ENCODE results near the gene FRS3.
"Not testable (repeated sequence)": the region's sequence is repeated elsewhere in the genome, so short reads cannot be mapped to it uniquely, and the experiment has no call there.

The FRS3 gene

GRCh38 chr6:41779788-41780550 is at the start of gene FRS3:
Gene FRS3 (minus strand): TSS chr6:41779900. CDS start chr6:41776987, 2,913 bp downstream.
- DNase-seq: peak; percentile 77

GRCh38 chr6:41826343-41827022 is 46.8 kb upstream of the FRS3 start:
- DNase-seq: no peak

- DNase-seq: no peak
Observed at GRCh38 chr6:41824571-41825569, 45.2 kb upstream of the FRS3 start.

- no peak for DNase-seq
Observed at GRCh38 chr6:41823178-41823577, 43.5 kb upstream of the FRS3 start.

GRCh38 chr6:41822021-41822420 is 42.3 kb upstream of the FRS3 start:
- no peak for DNase-seq

GRCh38 chr6:41821266-41821665 is 41.6 kb upstream of the FRS3 start:
- DNase-seq: no peak

- no peak for DNase-seq
Observed at GRCh38 chr6:41818271-41819054, 38.8 kb upstream of the FRS3 start.

GRCh38 chr6:41815587-41815986 is 35.9 kb upstream of the FRS3 start:
- no peak for DNase-seq

- DNase-seq: no peak
Observed at GRCh38 chr6:41814629-41815028, 34.9 kb upstream of the FRS3 start.

GRCh38 chr6:41813956-41814355 is 34.3 kb upstream of the FRS3 start:
- DNase-seq: no peak

- DNase-seq: no peak
Observed at GRCh38 chr6:41813469-41813868, 33.8 kb upstream of the FRS3 start.

- not testable (repeated sequence) for DNase-seq
Observed at GRCh38 chr6:41811946-41812345, 32.2 kb upstream of the FRS3 start.

- no peak for DNase-seq
Observed at GRCh38 chr6:41811095-41811494, 31.4 kb upstream of the FRS3 start.

- DNase-seq: no peak
Observed at GRCh38 chr6:41805830-41806774, 26.4 kb upstream of the FRS3 start.

GRCh38 chr6:41801380-41801779 is 21.7 kb upstream of the FRS3 start:
- DNase-seq: no peak

- DNase-seq: no peak
Observed at GRCh38 chr6:41799559-41799911, 19.8 kb upstream of the FRS3 start.

GRCh38 chr6:41798901-41799558 is 19.3 kb upstream of the FRS3 start:
- DNase-seq: no peak

GRCh38 chr6:41796474-41796873 is 16.8 kb upstream of the FRS3 start:
- no peak for DNase-seq

GRCh38 chr6:41791984-41792383 is 12.3 kb upstream of the FRS3 start:
- no peak for DNase-seq

- DNase-seq: no peak
Observed at GRCh38 chr6:41791305-41791704, 11.6 kb upstream of the FRS3 start.

- no peak for DNase-seq
Observed at GRCh38 chr6:41790045-41790444, 10.3 kb upstream of the FRS3 start.

All from NCI-H1436 treated with DMSO at 0.1 percent for 48 hours (cell line).